GM19023 (cell line): ENCODE measurements around the gene HS6ST2.

Experiments
- ATAC-seq: cut with Tn5 transposase; IDR thresholded peaks from one replicate; pipeline ENCODE4 v1.9.1; 2021; ENCODE audit warnings: mild to moderate bottlenecking, moderate library complexity; ENCODE audit not compliant: unreplicated experiment

HS6ST2 gene

DNA sequence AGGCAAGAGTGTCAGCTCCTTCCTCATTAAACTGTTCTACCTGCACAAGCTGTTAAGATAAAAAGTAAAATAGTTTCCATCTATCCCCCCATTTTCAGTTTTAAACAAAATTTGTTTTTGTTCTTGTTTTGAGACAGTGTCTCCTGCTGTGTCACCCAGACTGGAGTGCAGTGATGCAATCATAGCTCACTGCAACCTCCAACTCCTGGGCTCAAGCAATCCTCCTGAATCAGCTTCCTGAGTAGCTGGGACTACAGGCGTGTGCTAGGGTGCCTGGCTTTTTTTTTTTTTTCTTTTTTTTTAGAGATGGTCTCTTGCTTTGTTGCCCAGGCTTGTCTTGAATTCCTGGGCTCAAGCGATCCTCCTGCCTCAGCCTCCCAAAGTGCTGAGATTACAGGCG, 105.4 kb downstream of the HS6ST2 start:
- no peak for ATAC-seq

GRCh38 chrX:132848296-132848970, 110.0 kb downstream of the HS6ST2 start:
- no peak for ATAC-seq

DNA sequence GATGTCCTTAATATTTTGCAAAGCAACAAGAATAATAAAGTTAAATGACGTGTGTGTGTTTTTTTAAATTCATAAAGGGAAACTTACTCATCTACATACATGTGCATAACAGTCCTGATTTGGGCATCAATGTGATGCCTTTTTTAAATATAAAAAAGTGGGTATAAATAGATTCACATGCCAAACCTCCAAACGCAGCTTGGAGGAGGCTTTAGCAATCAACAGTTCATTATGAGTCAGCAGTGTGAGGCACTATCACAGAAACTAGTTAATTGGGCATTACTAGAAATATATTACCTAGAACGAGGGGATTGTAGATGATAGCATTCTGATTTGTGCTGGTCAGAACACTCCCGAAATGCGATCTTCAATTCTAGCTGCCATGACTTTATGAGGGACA, 115.1 kb downstream of the HS6ST2 start:
- no peak for ATAC-seq

DNA sequence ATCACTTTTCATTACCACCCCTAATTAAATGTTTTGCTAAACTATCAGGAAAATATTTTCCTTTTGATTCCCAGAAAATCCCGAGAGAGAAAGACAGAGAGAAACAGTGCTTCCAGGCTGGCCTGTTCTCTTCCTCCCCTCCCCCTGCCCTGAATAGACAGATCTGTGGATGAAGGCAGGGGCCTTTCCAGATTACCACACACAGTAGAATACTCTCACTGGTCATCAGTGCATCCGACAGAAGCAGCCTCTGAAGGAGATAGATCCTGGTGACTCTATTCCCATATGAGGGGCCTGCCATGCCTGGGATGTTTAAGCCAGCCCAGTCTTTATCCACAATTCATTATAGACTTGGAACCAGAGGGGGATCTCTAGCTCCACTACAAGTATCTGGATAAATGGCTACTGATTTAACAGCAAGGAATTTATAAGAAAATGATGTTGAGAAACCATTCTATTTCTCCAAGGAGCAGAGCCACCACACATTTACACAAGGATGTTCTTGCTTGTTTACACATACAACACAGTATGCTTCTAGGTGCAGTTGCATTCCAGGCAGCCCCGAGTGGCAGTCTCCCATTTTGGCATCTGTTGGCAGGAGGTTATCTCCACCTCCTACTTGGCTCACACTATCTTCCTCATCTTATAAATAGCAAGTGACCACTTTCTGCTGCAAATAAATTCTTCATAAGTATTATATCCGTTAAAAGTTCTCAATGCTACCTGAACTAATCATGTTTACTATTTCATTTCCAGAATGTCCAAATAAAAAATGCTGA, 115.8 kb downstream of the HS6ST2 start:
- ATAC-seq, result no peak

DNA sequence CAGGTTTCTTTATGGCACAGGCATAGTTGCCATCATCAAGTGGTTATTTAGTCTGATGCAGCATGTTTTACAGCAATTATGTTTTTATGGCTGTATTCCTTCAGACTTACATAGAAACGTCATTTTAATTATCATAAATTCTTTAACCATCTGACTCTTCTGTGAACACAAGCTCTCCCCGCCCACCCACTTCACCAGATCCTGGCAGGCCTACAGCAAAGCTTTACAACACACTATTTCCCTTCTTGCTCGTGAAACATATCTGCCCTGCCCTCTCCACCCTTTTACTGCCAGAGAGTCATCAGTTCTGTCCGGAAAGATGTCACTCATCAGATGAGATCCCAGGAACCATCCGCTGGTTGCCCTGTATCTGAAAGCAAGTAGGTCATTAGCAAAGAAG, 120.5 kb downstream of the HS6ST2 start:
- no peak for ATAC-seq

- no peak for ATAC-seq
These were observed 121.3 kb downstream of the HS6ST2 start for GRCh38 chrX:132837126-132837525.

- no peak for ATAC-seq
These were observed 122.0 kb downstream of the HS6ST2 start for GRCh38 chrX:132836471-132836870.

DNA sequence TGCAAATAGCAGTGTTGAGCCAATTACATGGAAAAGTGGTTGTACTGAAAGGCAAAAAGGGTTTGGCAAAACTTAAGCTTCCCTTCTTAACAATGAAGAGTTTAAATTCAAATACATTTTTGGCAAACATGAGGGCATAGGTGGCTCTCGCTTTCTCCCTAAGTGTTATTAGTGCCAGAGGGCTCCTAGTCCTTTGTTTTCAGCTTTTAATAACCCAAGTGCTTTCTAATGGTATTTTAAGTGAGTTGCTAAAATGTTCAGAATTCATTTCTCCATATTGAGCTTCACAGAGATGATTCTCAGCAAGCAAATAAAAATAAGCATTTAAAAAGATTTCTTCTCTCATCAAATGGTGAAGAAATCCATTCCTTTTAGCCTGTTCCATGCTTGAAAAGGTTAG, 123.7 kb downstream of the HS6ST2 start:
- no peak for ATAC-seq

DNA sequence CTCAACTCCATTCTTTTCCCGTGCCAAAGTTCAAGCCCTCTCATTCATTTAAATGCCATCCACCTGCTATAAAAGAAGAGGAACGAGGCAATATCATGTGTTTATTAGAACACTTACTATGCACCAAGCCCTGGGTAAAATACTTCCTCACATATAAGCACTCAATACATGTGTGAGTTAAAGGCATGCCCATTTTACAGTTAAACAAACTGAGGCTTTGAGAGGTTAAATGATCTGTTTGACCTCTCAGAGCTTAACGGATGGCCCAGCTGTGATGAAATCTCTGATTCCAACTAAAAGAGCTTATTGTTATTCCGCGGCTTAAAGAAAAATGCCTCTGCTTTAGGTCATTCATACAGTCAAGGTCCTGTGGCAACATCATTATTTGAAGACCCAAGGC, 124.3 kb downstream of the HS6ST2 start:
- ATAC-seq, result no peak

- ATAC-seq, result no peak
These were observed 125.1 kb downstream of the HS6ST2 start for GRCh38 chrX:132833373-132833772.

DNA sequence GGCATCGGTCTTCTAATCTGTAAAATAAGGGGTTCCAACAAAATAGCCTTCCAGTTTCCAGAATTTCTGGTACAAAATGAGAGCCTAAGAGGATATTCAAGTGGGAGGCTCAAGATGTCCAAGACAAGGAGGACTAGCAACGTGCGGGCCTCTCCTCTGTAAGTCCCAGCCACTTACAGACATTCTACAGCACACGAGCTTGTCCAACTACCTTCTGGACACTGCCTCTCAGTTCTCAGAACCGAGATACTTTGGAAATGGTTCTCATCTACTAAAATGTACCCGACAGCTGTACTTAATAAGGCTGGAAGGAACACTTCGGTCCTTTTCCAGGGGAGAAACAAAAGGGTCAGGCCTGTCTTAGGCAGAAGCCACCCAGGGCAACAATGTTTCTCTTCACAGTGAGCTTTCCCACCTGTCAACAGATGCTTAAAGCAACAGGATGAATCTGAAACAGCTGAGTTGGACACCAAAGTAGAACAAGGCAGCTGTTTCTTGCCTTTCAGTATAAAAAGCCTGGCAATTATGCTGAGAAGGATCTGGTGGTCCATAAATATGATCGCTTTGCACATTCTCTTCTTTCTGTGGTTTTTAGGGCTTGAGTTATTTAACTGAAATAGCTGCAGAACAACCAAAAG, 127.0 kb downstream of the HS6ST2 start:
- ATAC-seq, result no peak

GRCh38 chrX:132822634-132823012, 135.8 kb downstream of the HS6ST2 start:
- ATAC-seq, result no peak

GRCh38 chrX:132821974-132822633, 136.3 kb downstream of the HS6ST2 start:
- peak; percentile 66 for ATAC-seq

DNA sequence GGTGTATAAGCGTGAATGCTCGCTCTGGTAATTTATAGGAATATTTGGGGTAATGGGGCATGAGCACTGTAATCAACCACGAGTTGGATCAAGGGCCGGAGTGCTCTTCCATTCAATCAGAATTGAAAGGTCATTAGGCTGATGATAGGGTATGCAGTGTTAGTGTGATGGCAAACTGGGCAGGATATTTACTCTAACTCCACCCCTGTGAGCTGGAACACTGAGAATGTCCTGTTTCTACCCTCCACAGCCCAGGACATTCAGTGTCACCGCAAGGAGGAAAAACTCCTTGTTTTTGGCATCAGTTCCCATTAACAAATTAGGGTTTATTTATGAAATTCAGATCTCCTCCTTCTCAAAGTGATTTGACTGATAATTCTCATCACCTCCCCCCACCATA, 137.8 kb downstream of the HS6ST2 start:
- no peak for ATAC-seq

DNA sequence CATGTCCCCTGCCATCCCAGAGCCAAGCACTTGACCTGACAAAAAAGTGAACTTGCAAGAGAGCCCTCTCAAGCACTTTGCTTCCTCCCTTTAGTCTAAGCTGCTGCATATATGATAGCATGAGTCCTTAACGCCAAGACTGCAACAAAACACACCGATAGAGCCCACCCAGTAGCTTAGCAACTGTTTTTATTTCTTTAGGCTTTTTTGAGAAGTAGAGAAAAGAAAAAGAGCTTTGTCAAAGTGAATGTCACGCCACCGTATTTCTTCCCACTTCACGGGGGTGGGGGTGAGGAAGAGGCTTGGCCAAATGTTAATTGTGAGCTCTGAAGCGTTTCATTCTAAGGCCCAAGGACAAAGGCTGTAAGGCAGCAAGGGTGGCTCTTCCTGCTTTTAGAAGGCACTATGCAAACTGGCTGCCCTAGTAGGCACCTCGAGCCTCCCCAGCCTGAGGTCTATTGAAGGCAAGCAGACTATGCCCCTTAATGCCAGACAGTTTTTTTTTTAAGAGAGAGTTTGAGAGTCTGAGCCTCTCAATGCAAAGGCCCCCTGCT, 138.6 kb downstream of the HS6ST2 start:
- no peak for ATAC-seq

DNA sequence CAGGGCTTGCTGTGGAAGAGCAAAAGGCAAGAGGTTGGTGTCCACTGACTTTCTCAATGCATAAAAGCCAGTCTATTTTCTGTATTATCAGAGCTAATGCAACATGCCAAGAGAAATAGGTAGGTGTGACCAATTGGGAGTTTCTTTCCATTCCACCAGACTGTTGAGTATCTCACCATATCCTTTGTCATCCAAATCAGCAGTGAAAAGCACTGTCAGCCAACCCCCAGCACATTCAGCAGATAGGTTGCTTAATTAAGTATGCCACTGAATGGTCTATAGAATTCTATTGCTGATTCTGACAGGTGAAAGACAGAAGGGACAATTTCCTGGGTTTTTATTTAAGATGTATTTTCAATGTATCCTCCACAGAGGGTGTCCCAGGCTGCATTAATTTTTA, 139.8 kb downstream of the HS6ST2 start:
- ATAC-seq, result no peak

- ATAC-seq, result no peak
These were observed 142.8 kb downstream of the HS6ST2 start for GRCh38 chrX:132815643-132816042.

DNA sequence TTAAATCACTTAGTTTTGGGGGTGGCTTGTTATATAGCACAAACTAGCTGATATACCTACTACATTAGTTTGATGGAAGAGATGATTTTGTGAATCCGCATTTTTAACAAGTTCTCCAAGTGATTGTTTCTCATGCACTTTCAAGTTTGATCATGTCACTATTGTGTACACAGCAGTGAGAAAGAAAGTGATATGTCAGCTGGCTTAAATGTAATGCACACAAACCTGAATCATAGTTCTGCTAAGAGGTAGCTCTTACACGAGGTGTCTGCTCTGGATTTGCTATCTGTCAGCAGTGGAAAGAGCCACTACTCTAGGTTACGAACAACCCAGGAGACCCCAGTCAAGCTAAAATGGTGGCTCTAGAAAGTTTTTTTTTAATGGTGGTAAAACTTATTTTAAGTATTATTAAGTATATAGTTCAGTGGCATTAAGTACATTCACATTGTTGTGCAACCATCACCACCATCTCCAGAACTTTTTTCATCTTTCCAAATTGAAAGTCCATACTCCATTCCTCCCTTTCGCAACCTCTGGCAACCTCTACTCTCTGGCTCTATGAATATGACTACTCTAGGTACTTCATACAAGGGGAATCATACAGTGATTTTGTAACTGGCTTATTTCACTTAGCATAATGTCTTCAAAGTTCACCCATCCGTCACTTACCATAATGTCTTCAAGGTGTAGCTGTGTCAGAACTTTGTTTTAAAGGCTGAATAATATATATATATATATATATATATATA, 147.3 kb downstream of the HS6ST2 start:
- ATAC-seq, result no peak

DNA sequence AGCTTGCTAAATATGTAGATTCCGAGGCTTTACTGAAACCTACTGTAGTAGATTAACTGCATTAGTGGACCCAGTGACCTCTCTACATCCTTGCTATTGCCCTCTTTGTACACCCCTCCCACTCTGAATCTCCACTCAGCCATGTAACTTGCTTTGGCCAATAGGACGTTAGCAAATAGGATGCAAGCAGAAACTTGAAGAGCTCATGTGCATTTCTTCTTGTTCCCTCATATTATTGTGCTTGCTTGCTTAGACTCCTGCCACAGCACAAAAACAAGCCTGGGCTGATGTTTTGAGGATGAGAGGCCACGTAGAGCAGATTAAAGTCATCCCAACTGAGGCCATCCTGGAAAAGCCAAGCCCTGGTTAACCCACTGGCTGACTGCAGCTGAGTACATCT, 147.9 kb downstream of the HS6ST2 start:
- no peak for ATAC-seq

DNA sequence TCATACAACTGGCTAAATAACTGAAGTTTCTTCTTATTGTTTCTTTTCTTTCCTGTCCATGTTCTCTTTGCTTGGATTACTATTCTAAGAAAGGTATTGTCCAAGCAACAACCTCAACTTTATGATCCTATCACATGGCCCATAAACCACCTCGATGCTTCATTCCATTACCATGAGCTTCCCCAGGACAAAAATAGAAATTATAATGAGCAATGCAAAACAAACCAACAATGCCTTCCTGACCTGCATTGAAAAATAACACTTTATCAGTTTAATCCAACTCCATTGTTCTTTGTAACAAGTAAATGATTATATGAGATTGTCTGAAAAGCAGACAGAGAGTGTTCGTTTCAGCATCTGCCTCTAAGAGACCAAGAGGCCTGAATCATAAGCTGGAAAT, 148.8 kb downstream of the HS6ST2 start:
- ATAC-seq, result no peak
